NT2/D1 (cell line): ENCODE results near the gene SPATA6.

Experiments
- DNase-seq: peaks from one replicate; pipeline ENCODE4 v3.0.0-alpha.2; 2011; ENCODE audit warnings: low read depth, low spot score
- H3K27me3 ChIP-seq: 2 replicates; pipeline ENCODE4 v1.6.0; 2011; ENCODE audit warnings: mild to moderate bottlenecking; ENCODE audit not compliant: insufficient read length, insufficient read depth
- H3K36me3 ChIP-seq: 2 replicates; pipeline ENCODE4 v1.6.1; 2011; ENCODE audit warnings: mild to moderate bottlenecking, low read length, mixed read lengths; ENCODE audit not compliant: insufficient read depth, insufficient read length
- H3K4me1 ChIP-seq: 2 replicates; pipeline ENCODE4 v1.5.1; 2011; ENCODE audit not compliant: insufficient read depth, insufficient read length
- H3K4me3 ChIP-seq: 2 replicates; pipeline ENCODE4 v1.5.1; 2011; ENCODE audit warnings: low read depth; ENCODE audit not compliant: insufficient read length
- H3K9ac ChIP-seq: 2 replicates; pipeline ENCODE4 v1.6.0; 2011; ENCODE audit warnings: low read depth; ENCODE audit not compliant: insufficient read length
- H3K9me3 ChIP-seq: 2 replicates; pipeline ENCODE4 v1.5.1; 2011; ENCODE audit warnings: mild to moderate bottlenecking, low read length; ENCODE audit not compliant: insufficient read depth
- SUZ12 ChIP-seq: IDR thresholded peaks from 2 replicates; pipeline ENCODE4 v1.6.1; 2011; ENCODE audit not compliant: insufficient read length, insufficient read depth; ENCODE audit errors: extremely low read depth
- YY1 ChIP-seq: IDR thresholded peaks from 2 replicates; pipeline ENCODE4 v1.6.1; 2011; ENCODE audit not compliant: insufficient read length, insufficient read depth
- ZNF274 ChIP-seq: IDR thresholded peaks from 2 replicates; pipeline ENCODE4 v1.6.1; 2011; ENCODE audit warnings: mild to moderate bottlenecking, low read depth, low read length

The SPATA6 gene

GRCh38 chr1:48422009-48422408 is 50.0 kb downstream of the SPATA6 start:
- DNase-seq = no peak
- Histone ChIP-seq H3K4me3 (no peak overlapping the region), H3K36me3 (no peaks in the 10 kb centered on the region), H3K9me3 (no peaks in the 10 kb centered on the region), H3K27me3 (no peaks in the 10 kb centered on the region), H3K4me1 (no peaks in the 10 kb centered on the region), H3K9ac (no peak overlapping the region)
- TF ChIP-seq ZNF274 (no peak), YY1 (no peak), SUZ12 (no peak)

- Histone ChIP-seq H3K4me3 (no peak overlapping the region), H3K9me3 (no peaks in the 10 kb centered on the region), H3K36me3 (no peaks in the 10 kb centered on the region), H3K4me1 (no peaks in the 10 kb centered on the region), H3K9ac (no peak overlapping the region), H3K27me3 (no peaks in the 10 kb centered on the region)
- no peak for DNase-seq
- TF ChIP-seq SUZ12 (no peak), YY1 (no peak), ZNF274 (no peak)
Measured at GRCh38 chr1:48418742-48419141, 53.3 kb downstream of the SPATA6 start.

- no peaks in the 10 kb centered on the region for H3K36me3 ChIP-seq
- DNase-seq = no peak
- 0 out of 2 replicates have a peak, but pooled peaks cover 3% of the 10 kb centered on the region for H3K9me3 ChIP-seq
- no peak overlapping the region for H3K9ac ChIP-seq
- no peaks in the 10 kb centered on the region for H3K4me1 ChIP-seq
- H3K27me3 ChIP-seq = no peaks in the 10 kb centered on the region
- no peak for TF ChIP-seq SUZ12
- no peak for TF ChIP-seq YY1
- TF ChIP-seq ZNF274 = no peak
- no peak overlapping the region for H3K4me3 ChIP-seq
Measured at GRCh38 chr1:48415050-48415449, 57.0 kb downstream of the SPATA6 start.

GRCh38 chr1:48414264-48414663 is 57.7 kb downstream of the SPATA6 start:
- DNase-seq = no peak
- no peaks in the 10 kb centered on the region for H3K27me3 ChIP-seq
- H3K4me3 ChIP-seq = no peak overlapping the region
- H3K9me3 ChIP-seq = 0 out of 2 replicates have a peak, but pooled peaks cover 3% of the 10 kb centered on the region
- no peaks in the 10 kb centered on the region for H3K36me3 ChIP-seq
- no peak overlapping the region for H3K9ac ChIP-seq
- H3K4me1 ChIP-seq = no peaks in the 10 kb centered on the region
- TF ChIP-seq YY1 = no peak
- TF ChIP-seq SUZ12 = no peak
- no peak for TF ChIP-seq ZNF274

GRCh38 chr1:48405940-48406339 is 66.1 kb downstream of the SPATA6 start:
- no peak for DNase-seq
- Histone ChIP-seq H3K9ac (no peak overlapping the region), H3K9me3 (no peaks in the 10 kb centered on the region), H3K27me3 (no peaks in the 10 kb centered on the region), H3K4me1 (no peaks in the 10 kb centered on the region), H3K4me3 (no peak overlapping the region), H3K36me3 (no peaks in the 10 kb centered on the region)
- TF ChIP-seq YY1 = no peak
- no peak for TF ChIP-seq ZNF274
- no peak for TF ChIP-seq SUZ12

- Histone ChIP-seq H3K4me1 (no peaks in the 10 kb centered on the region), H3K9me3 (no peaks in the 10 kb centered on the region), H3K9ac (no peak overlapping the region), H3K36me3 (no peaks in the 10 kb centered on the region), H3K27me3 (no peaks in the 10 kb centered on the region), H3K4me3 (no peak overlapping the region)
- no peak for DNase-seq
- TF ChIP-seq YY1 = no peak
- no peak for TF ChIP-seq ZNF274
- TF ChIP-seq SUZ12 = no peak
Measured at GRCh38 chr1:48405400-48405799, 66.6 kb downstream of the SPATA6 start.

- no peak for DNase-seq
- H3K9ac ChIP-seq = no peak overlapping the region
- no peaks in the 10 kb centered on the region for H3K9me3 ChIP-seq
- no peak for TF ChIP-seq SUZ12
- H3K4me3 ChIP-seq = no peak overlapping the region
- H3K36me3 ChIP-seq = no peaks in the 10 kb centered on the region
- H3K4me1 ChIP-seq = no peaks in the 10 kb centered on the region
- H3K27me3 ChIP-seq = no peaks in the 10 kb centered on the region
Measured at GRCh38 chr1:48402599-48402998, 69.4 kb downstream of the SPATA6 start.

GRCh38 chr1:48396208-48396607 is 75.8 kb downstream of the SPATA6 start:
- no peak for DNase-seq
- H3K4me3 ChIP-seq = no peak overlapping the region
- H3K36me3 ChIP-seq = no peaks in the 10 kb centered on the region
- no peaks in the 10 kb centered on the region for H3K4me1 ChIP-seq
- TF ChIP-seq SUZ12 (no peak), ZNF274 (no peak), YY1 (no peak)
- H3K9me3 ChIP-seq = no peaks in the 10 kb centered on the region
- H3K27me3 ChIP-seq = no peaks in the 10 kb centered on the region
- no peak overlapping the region for H3K9ac ChIP-seq
